ENCODE data around the gene CACNA2D4.
"Not testable (repeated sequence)": the region's sequence is repeated elsewhere in the genome, so short reads cannot be mapped to it uniquely, and the experiment has no call there.

The CACNA2D4 gene, protein sequence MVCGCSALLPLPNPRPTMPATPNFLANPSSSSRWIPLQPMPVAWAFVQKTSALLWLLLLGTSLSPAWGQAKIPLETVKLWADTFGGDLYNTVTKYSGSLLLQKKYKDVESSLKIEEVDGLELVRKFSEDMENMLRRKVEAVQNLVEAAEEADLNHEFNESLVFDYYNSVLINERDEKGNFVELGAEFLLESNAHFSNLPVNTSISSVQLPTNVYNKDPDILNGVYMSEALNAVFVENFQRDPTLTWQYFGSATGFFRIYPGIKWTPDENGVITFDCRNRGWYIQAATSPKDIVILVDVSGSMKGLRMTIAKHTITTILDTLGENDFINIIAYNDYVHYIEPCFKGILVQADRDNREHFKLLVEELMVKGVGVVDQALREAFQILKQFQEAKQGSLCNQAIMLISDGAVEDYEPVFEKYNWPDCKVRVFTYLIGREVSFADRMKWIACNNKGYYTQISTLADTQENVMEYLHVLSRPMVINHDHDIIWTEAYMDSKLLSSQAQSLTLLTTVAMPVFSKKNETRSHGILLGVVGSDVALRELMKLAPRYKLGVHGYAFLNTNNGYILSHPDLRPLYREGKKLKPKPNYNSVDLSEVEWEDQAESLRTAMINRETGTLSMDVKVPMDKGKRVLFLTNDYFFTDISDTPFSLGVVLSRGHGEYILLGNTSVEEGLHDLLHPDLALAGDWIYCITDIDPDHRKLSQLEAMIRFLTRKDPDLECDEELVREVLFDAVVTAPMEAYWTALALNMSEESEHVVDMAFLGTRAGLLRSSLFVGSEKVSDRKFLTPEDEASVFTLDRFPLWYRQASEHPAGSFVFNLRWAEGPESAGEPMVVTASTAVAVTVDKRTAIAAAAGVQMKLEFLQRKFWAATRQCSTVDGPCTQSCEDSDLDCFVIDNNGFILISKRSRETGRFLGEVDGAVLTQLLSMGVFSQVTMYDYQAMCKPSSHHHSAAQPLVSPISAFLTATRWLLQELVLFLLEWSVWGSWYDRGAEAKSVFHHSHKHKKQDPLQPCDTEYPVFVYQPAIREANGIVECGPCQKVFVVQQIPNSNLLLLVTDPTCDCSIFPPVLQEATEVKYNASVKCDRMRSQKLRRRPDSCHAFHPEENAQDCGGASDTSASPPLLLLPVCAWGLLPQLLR

DNA sequence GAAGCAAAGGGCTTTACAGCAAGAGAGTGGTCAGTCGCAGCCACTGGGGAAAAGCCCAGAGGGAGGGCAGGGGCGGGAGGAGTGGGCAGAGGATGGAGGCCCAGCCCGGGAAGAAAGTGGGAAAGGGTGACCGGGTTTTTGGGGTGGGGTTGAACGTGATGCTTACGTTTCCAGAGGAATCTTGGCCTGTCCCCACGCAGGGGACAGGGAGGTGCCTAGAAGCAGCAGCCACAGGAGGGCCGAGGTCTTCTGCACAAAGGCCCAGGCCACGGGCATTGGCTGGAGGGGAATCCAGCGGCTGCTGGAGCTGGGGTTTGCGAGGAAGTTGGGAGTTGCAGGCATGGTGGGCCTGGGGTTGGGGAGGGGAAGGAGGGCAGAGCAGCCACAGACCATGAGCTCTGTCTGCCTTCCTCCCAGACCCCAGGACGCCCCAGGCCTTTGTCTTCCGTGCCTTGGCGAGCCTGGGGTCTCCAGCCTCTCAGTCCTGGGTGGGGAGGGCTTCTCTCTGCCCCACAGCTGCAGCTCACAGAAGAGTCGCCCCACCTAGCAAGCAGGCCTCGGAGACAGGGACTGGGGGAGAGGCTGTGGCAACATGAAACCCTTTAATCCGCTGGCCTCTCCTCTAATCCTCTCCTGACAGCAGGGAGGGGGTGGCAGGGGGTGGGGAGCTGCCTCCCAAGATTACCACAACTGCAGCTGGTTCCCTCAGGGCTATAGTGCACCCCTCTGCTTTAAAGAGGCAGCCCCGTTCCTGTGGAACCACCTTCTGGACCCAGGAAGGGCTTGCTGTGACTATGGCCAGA, at the start of gene CACNA2D4:
TSS of gene CACNA2D4 (minus strand) at position 572 of the 803 bp plus-strand sequence. CDS start at position 393, 179 bp downstream.
- DNase-seq (ENCODE audit: low spot score): peak; percentile 2

DNA sequence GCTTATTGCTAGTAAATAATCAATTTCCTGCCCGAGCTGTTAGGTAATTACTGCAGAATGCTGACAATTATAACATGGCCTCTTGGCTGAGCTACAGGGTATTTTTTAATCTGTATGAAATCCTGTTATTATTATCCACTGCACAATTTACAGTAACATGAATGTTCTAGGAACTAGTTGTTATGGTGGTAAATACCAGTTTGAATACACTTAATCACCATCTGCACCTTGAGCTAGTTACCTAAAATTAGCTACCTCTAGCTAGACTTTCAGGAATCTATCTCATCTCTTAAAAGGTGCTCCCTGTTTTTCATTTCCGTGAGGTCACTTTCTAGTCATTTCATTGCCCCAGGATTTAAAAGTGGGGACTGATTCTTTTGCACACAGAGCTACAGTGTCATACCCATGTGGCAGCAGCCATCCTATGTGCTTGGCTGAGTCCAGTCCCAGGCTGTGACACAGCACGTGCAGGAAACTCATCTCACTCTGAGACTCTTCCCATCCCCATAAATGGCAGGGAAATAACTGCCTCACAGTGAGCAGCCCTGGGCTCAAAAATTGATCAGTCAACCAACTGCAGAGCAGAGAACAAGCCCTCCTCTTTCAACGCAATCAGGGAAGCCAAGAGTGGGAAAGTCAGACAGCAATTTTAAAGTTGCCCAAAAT, 48.2 kb upstream of the CACNA2D4 start:
- no peak for DNase-seq (ENCODE audit: low spot score)

DNA sequence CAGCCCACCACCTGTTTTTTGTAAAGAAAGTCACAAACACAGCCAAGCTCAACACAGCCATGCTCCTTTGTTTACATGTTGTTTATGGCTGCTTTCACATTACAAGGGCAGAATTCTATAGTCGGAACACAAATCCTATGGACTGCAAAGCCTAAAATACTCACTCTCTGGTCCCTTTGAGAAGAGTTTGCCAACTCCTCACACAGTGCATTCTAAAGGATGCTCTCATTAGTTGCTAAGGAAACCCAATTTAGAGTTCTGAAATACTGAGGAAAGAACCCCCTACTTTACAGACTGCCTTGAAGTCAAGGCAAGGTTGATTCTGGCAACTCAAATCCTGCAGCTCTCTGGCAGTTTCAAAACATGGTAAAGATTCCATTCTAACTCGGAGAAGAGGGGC, 47.5 kb upstream of the CACNA2D4 start:
- no peak for DNase-seq (ENCODE audit: low spot score)

DNA sequence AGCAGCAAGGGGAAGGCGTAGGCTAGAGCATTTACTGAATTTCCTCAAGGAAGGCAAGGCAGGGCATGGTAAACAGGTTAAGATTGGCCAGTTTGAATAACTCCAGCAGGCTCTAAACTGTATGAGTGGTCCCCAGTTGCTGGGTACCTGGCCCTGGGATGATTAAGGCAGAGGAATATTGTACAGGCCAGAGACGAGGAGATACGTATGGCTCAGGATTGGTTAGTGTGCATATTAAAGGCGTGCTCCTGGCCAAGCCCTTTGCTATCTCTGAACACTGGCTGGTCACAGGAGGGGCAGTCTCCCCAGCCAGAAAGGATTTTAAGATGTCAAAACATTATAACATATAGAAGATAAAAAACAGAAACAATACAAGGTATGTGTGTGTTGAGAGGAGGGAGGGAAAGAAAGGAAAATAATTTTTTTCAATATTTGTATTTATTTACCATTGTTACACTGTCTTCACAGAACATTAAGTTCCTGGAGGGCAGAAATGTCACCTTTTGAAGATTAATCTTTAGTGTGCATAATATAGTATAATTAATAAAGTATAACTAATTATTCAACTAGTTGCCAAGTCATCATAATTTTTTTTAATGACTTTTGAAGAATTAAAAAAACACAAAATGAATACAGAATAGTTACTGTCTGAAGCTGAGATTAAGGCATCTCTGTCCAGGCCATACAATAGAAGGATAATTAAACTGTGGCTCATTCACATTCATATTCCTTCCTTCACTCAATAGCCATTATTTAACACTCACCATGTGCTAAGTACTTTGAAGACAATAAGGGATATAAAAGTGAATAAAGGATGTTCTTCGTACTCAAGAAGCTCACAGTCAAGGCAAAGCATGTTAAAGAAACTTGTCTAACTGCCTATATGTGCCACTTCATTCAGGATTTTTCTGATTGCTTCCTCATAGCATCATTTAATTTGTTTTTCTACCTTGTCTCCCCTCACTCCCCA, 43.9 kb upstream of the CACNA2D4 start:
- DNase-seq (ENCODE audit: low spot score): no peak

DNA sequence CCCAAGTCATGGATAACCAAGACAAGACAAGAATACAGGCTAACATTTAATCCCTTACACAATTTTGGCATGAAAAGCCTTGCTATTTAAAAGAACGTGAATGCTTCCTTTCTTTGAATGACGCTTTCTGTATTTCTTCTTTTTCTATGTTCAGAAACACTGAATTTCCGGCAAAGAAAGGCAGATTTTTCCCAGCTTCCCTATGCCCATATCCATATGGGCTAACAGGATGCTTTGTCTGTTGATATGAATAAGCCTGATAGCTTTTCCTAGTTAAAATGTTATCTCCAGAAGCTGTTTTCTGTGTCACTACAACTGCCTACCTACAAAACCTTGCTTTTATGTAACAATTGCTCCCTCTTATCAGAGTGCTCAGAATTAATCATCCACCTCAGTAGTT, 38.3 kb upstream of the CACNA2D4 start:
- no peak for DNase-seq (ENCODE audit: low spot score)

DNA sequence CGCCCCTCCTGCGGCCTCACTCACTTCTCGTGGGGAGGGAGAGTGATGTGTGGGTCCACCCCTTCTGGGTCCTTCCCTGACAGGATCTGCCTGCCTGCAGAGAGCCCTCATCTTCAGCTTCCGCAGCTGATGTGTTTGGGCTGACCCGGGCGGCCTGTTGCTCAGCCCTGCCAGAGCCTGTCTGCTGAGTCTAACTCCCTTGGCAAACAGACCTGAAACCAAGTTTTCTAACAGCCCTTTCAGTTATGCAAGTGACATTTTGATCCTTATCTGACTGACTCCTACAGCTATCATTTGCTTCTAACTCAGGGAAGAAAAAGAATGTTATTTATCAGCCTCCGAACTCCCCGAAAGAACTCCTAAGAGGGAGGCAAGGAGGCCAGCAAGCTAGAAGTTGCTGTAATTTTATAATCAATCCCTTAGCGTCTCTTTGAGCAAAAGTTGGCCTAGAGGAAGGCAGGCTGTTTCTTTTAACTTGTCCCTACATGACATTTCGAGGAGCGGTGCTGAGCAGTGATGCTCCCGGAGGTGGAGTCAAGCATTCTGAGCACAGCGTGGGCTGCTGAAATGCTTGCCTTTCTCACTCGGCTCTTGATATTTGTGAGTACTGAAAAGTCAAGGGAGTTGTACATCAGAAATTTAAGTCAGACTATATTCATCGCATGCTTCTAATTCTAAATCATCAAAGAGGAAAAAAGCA, 31.5 kb upstream of the CACNA2D4 start:
- no peak for DNase-seq (ENCODE audit: low spot score)

DNA sequence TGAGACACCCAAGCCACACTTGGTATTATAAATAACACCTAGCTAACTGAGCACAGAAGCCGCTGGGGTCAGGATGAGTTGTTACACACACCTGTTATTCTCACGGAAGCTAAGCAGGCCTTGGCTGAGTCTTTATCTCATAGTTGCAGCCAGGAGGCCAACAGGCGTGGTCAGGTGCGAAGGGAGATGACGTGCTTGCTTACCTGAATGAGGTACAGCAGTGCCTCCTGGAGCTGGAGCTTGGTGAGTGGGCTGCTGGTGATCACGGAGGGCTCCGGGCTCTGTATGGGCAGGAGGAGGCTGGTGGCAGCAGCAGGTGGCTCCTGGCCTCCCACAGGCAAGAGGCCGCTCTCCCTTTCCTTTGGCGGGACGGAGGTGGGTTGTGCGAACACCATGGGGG, 30.4 kb upstream of the CACNA2D4 start:
- no peak for DNase-seq (ENCODE audit: low spot score)

DNA sequence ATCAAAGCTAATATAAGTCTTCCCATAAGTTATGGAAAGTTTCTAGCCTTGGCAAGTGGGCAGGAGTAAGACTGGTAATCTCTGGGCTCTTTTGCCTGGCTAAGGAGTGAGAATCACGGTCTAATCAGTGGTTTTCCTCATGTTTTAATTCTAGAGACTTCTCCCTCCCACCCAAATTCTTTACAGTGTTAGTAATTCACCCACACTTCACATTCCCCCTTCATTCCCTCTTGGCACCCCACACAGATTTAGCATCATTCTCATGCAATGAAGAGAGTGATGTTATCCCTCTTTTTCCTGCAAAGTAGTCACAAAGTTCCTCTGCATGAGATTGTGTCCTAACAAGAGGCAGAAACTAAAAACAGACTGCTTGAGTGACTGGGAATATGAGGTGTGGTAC, 28.6 kb upstream of the CACNA2D4 start:
- no peak for DNase-seq (ENCODE audit: low spot score)

DNA sequence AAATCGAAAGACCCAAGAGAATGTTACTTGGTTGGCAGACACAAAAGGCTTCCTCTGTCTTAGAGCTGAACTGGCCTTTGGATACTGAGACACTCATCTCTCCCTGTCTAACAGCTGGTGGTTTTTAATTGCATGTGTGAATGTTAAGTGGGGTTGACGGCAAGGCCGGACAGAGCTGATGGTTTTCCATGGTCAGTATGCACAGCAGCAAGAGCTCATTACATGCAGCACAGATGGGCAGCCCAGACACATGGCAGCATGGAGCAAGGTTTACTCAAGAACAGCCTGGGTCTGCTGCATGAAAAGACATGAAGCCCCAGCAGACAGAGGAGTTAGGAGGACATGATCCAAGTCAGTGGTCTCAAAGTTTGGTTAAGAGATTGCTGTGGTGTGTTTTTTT, 27.8 kb upstream of the CACNA2D4 start:
- DNase-seq (ENCODE audit: low spot score): no peak

DNA sequence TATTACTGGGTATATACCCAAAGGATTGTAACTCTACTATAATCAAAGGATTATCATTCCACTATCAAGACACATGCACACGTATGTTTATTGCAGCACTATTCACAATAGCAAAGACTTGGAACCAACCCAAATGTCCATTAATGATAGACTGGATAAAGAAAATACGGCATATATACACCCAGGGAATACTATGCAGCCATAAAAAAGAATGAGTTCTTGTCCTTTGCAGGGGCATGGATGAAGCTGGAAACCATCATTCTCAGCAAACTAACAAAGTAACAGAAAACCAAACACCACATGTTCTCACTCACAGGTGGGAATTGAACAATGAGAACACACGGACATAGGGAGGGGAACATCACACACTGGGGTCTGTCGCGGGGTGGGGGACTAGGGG, 27.1 kb upstream of the CACNA2D4 start:
- not testable (repeated sequence) for DNase-seq (ENCODE audit: low spot score)

DNA sequence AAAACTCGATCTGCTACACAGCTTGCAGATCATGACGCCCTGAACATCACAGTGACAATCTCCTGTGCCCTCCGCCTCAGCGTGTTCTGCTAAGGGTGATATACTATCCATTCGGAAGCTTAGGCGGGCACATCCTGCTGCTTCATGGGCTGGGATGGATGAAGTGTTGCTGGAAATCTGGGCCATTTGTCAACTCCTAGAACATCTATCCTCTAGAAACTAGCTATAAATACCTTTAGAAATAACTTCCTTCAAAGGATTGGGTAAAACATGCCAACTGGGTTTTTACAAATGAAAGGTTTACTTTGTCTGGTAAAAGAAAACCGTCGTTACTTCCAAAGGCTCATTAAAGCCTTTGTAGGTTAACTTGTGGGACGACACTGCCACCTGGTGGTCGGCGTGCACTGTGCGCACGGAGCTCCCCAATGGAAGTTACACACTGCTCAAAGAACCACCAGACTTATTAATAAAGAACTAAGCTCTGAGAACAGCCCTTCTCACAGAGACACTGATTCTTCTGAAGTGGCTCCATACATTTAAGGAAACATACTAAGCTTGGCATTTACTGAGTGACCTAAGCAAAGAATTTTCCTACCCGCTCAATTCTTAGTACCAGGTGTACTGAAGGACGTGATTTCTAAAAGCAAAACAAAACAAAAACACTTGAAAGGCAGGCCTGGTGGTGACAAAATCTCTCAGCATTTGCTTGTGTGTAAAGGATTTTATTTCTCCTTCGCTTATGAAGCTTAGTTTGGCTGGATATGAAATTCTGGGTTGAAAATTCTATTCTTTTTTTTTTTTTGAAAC, 21.6 kb upstream of the CACNA2D4 start:
- DNase-seq (ENCODE audit: low spot score): peak; percentile 95

DNA sequence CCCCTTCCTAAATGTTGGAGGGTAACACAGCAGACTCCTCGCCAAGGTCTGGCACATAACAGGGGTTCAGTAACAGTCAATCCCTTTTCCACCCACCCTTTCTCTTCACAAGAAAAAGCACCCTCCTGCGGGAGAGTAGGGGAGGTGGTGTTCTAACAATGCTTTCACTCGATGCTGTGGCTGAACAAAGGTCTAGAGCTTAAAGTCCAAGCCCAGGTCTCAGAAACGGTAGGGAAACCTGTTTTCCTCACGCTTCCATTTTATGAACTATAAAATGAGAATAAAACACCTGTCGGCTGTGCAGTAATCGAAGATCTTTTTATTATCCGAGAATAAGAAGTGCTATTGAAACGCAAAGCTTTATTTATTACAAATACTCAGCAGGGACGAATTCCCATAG, 20.9 kb upstream of the CACNA2D4 start:
- no peak for DNase-seq (ENCODE audit: low spot score)

DNA sequence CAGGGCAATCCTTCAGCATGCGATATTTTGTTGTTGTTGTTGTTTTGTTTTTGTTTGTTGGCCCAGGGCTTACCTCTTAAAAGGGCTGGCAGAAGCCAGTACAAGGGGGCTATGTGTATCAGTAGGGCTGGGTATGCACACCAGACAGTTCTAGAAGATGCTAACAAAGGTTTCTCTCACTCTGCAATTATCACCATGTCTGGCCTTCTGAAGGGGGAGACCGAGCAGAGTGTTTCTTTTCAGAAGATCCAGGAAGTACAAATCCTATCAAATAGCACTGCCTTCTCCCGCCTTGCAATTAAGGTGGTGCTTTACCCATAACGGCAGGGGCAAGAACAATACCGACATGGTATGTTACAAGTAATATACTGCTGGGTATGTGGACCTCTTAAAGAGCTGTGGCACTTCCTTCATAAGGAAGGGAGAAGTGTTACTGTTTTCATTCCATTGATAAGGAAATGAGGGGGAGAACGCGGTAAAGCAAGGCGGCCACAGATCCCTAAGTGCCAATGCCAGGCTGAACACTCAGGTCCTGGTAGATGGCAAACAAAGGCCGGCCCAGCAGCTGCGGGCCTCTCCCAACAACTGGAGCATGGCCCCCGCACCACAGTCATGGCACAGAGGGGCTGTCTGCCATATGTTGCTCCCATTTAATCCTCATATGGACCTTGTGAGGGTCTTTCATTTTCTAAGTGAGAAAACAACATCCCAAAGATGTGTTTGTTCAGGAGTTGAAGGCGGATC, 19.2 kb upstream of the CACNA2D4 start:
- DNase-seq (ENCODE audit: low spot score): peak; percentile 8

DNA sequence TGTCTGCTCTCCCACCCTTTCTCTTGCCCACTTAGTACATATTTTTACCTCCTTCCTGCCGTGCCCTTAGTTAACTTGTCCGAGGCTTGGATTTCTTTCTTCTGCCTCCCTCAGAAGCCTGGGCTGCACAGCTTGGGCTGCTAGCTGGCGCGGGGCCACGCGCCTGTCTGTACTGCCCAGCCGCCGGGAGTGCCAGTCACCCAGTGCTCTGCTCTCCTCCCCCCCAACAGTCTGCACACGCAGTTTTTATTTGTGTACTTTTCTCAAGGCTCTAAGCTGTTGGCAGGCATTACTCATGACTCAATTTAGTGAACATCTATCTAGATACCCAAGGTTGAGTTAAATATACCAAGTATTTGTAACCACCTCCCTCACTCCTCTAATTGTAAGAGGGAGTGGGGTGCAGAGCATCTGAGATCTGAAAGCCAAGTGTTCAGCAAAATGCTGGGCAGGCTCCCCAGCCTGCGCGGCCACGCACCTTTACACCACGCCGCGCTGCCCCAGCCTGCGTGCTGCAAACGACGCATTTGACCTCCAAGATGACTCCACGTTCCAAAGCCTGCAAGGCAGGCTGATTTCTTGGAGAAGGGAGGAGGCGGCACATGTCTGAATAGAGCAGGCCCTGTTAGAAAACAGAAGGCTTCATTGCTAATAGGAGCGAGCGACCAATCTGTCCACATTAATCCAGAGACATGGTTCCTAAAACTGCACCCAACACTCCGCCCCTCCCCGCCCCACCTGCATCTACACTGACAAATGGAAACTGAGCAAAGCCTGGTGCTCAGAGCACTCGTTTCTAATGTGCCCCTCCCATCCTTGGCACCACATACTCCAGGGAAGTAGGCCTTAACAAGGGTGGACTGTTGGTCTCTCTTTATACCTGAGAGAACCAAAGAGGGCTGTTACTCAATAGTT, 18.2 kb upstream of the CACNA2D4 start:
- DNase-seq (ENCODE audit: low spot score): peak; percentile 96

DNA sequence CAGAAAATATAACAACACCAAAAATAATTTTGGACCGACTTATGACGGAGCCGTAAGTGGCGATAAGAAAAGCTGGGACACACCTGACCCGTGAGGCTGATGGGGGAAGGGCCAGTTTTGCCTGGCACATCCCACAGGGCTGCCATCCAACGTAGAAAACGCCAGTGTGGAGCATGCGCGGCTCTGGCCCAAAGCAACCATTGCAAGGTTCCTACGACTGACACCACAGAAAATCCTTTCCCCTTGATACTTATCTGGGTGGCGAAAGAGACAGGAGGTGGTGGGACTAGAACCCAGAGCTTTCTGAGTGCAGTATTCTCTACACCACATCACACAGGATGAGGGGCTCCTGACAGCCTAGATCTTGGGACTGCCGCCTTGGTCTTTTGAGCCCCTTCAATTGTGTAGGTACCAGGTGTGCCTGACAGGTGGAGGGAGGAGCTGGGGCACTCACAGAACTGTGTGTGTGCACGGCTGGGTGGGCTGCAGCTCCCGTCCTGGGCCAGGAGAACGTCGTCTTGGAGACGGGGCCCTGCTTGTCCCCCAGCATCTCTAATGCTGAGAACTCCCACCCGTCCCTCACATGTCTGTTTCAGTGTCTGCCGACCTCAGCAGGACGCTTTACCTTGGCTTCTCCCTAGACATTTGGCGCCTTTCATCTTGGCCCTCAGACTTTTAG, 17.4 kb upstream of the CACNA2D4 start:
- DNase-seq (ENCODE audit: low spot score): peak; percentile 71

DNA sequence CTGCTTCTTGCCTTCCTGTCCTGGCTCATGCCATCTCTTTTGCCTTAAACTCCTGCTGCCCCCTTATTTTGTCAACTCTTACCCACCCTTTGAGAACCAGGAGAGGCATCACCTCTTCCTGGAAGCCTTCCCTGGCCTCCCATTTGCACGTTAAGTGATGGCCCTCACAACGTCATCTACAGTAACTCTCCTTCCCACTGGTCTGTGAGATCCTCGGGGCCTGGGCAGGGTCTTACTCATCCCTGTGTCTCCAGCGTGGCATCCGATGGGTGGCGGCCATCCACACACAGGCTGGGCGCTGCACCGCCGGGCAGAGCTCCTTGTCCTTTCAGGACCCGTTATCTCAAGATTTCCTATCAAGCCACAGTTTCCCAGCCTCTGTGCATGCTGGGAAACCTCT, 16.8 kb upstream of the CACNA2D4 start:
- peak; percentile 3 for DNase-seq (ENCODE audit: low spot score)
